Measurements from ENCODE around the gene SOS2.
"Not testable (repeated sequence)": the region's sequence is repeated elsewhere in the genome, so short reads cannot be mapped to it uniquely, and the experiment has no call there.

SOS2 gene

GRCh38 chr14:50225974-50226297 lies 5.4 kb downstream of the SOS2 start:
- DNase-seq (ENCODE audit: low spot score) = no peak

DNA sequence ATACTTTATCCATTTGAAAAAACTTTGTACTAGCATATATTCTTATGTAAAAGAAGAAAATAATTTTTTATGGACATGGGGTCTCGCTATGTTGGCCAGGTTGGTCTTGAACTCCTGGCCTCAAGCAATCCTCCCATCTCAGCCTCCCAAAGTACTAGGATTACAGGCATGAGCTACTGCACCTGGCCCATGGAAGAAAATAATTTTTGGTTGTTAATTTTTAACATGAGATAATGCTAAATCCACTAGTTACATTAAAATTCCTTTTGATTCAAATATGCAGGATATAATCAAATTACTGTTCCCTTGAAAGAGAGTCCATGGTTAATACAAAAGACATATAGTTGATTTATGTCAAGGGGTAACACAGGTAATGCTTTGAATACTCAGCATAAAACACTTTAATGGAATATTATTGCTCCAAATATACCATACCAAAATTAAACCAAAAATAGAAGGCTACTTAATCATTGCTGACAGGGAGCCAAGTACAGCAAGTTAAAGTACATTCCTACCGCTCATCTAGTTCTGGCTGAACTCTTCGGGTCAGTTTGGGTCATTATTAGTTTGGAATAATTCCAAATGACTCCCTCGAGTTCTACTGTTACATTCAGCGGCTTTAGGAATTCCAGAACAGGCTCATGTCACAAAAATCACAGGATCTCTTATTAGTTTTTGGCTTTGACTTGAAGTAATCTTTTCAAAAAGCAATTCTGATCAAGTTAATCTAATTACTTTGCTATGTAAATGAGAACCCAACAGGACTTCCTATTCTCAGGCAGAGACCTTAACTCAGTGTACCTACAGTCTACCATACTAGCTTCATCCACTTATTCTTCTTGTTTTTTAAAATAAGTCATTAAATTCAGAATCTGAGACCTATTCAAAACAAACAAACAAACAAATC lies 6.1 kb downstream of the SOS2 start:
- DNase-seq (ENCODE audit: low spot score) = no peak

DNA sequence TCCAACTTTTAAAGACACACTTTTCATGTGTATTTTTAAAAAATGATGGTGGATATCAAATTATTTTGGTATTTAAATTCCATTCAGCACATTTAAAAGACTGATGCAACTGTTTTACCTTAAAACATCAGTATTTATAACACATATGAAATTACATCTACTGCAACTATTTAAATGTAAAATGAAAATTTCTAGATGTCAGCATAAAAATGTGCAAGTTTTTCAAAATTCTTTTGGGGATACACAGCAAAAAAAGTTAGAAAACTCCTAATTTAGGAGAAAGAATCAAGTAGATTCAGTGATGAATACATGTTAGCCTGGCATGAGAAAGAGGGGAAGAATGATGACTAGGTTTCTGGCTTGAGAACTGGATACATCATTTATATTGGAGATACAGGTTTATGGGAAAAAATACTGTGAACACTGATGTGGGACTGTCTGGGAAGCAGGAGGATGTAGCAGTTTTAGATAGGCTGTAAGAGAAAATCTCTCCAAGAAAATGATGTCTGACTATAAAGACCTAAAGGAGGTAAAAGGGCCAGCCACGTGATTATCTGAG lies 9.2 kb downstream of the SOS2 start:
- DNase-seq (ENCODE audit: low spot score) = no peak

DNA sequence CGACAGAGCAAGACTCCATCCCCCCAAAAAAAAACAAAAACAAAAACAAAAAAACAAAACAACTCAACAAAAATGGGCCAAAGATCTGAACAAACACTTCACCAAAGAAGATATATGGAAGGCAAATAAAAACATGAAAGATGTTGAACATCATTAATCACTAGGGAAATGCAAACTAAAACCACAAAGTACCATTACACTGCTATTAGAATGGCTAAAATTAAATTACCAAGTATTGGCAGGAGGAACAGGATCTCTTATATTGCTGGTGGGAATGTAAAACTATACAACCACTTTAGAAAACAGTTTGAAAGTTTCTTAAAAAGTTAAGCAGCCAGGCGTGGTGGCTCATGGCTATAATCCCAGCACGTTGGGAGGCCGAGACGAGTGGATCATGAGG lies 12.9 kb downstream of the SOS2 start:
- DNase-seq (ENCODE audit: low spot score) = no peak

- no peak for DNase-seq (ENCODE audit: low spot score)
These were observed 16.0 kb downstream of the SOS2 start for GRCh38 chr14:50215416-50215815.

GRCh38 chr14:50213795-50214194 lies 17.6 kb downstream of the SOS2 start:
- no peak for DNase-seq (ENCODE audit: low spot score)

- no peak for DNase-seq (ENCODE audit: low spot score)
These were observed 18.7 kb downstream of the SOS2 start for GRCh38 chr14:50212726-50213125.

DNA sequence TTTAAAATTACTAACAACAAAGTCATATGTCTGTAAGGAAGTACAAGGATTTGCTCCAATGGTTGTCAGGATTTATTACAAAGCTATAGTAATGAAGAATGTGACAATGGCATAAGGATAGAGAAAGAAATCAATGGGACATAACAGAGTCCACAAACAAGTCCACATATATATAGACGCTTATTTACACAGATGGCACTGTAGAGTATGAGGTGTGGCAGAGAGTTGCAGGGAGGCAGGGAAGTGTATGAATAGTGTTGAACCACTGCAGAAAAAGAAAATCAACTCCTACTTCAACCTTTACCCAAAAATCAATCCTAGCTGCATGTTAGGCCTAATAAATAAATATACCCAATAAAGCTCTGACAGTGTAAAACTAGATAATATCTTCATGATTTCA lies 21.3 kb downstream of the SOS2 start:
- DNase-seq (ENCODE audit: low spot score) = no peak

- no peak for DNase-seq (ENCODE audit: low spot score)
These were observed 32.9 kb downstream of the SOS2 start for GRCh38 chr14:50198499-50198898.

- no peak for DNase-seq (ENCODE audit: low spot score)
These were observed 39.9 kb downstream of the SOS2 start for GRCh38 chr14:50191499-50191898.

GRCh38 chr14:50186107-50186506 lies 45.3 kb downstream of the SOS2 start:
- no peak for DNase-seq (ENCODE audit: low spot score)

GRCh38 chr14:50173891-50174290 lies 57.5 kb downstream of the SOS2 start:
- no peak for DNase-seq (ENCODE audit: low spot score)

DNA sequence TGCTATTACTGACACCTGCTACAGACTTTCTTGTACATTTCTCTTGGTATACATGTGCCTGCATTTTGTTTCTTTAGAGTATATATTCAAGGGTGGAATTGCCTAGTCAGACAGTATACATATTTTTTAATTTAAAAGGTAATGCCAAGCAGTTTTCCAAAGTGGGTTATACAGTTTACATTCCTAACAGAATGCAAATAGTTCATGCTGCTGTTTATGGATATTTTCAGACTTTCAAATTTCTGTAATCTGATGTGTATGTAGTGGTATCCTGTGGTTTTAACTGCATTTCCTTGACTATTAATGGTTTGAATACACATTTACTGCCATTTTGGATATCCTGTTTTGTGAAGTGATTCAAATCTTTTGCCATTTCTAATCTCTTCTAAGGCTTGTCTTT lies 59.5 kb downstream of the SOS2 start:
- no peak for DNase-seq (ENCODE audit: low spot score)

- DNase-seq (ENCODE audit: low spot score) = not testable (repeated sequence)
These were observed 64.0 kb downstream of the SOS2 start for GRCh38 chr14:50167381-50167780.

- DNase-seq (ENCODE audit: low spot score) = no peak
These were observed 75.3 kb downstream of the SOS2 start for GRCh38 chr14:50156111-50156510.

- no peak for DNase-seq (ENCODE audit: low spot score)
These were observed 82.6 kb downstream of the SOS2 start for GRCh38 chr14:50148799-50149198.

- DNase-seq (ENCODE audit: low spot score) = no peak
These were observed 92.2 kb downstream of the SOS2 start for GRCh38 chr14:50139192-50139591.

GRCh38 chr14:50127802-50128201 lies 103.6 kb downstream of the SOS2 start:
- DNase-seq (ENCODE audit: low spot score) = no peak

DNA sequence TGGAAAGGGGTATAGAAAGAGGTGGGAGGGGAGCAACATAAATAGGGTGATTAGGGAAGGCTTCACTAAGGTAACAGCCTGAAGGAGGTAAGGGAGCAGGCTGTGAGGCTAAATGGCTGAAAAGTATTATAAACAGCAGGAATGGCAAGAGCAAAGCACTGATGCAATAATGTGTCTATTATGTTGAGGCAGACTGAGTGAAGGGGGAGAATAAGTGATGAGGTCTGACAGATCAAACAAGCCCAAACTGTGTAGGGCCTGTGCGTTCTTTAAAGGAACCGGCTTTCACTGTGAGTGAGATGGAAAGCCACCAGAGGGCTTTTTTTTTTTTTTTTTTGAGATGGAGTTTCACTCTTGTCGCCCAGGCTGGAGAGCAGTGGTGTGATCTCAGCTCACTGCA lies 108.3 kb downstream of the SOS2 start:
- no peak for DNase-seq (ENCODE audit: low spot score)

DNA sequence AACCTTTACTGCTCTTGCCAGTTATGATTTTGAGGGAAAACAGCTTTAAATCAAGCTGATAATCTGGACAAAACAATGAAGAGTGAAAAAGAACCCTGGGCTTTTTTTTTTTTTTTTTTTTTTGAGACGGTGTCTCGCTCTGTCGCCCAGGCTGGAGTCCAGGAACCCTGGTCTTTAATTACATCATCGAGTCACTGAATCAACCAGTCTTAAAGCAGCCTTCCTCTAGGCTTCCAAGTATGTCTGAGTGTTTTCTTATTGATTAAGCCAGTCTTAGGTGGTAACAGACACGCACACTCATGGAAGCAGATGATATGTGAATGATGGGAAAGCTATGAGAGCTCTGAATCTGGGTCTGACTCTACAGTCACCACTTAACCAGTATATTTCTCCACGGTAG lies 109.1 kb downstream of the SOS2 start:
- no peak for DNase-seq (ENCODE audit: low spot score)

DNA sequence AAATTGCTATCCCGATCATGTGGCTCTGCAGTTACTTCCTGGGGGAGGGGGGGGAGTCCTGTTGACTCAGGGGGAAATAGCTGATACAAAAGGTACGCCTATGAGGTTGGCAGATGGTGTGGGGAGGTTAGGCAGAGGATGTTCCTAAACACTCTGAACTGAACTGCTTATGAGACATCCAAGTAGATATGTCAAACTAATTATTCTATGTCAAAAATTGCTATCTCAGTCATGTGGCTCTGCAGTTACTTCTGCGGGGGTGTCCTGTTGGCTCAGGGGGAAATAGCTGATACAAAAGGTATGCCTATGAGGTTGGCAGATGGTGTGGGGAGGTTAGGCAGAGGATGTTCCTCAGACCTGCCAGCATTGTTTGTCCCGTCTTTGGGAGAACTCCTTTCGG lies 109.9 kb downstream of the SOS2 start:
- DNase-seq (ENCODE audit: low spot score) = no peak

- DNase-seq (ENCODE audit: low spot score) = no peak
These were observed 113.9 kb downstream of the SOS2 start for GRCh38 chr14:50117456-50117855.

DNA sequence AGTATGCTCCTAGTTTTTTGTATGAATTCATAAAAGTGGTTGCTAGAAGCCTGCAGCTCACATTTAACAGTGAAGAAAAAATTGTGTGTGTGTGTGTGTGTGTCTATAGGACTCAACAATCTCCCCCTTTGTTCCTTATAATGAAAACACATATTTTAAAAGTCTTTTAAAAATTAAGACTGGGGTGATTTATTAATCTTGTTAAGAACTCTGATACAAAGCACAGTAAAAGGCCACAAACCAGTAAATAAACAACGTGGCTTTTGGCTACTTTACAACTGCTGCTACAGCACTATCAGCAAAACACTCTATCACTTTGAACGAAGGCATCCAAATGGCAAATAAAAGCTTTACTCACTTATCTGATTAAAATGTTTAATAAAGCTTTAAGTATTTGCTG lies 114.4 kb downstream of the SOS2 start:
- DNase-seq (ENCODE audit: low spot score) = no peak
